ENCODE measurements around the gene ZBTB7A.

GRCh38 chr19:4015705-4016402 is 50.8 kb downstream of the ZBTB7A start:
- TF ChIP-seq POLR2A (IDR thresholded peaks at IDR 0.05) (no peak), CTCF (IDR thresholded peaks at IDR 0.05) (no peak), EP300 (IDR thresholded peaks at IDR 0.05) (no peak)

Measured in tibial nerve (tissue), 4 donors.